ENCODE measurements around the gene SDHD.
"Not testable (repeated sequence)": the region's sequence is repeated elsewhere in the genome, so short reads cannot be mapped to it uniquely, and the experiment has no call there.

SDHD gene

DNA sequence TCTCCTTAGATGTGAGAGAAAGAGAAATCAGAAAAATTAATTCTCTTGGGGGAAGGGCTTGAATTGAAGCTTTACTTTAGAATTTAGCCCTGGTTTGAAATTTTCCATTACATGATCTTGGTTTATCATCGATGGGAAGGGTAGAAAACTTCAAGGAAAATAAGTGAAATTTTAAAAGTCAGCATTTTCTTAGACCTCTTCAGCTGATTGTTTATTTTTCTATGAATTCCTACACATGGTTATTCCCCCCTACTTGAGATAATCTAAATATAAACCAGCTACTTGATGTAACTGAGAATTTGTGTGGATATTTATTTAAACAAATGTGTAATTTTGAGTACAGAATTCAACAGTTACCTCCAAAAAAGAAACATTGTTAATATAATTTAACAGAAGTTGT, 23.8 kb upstream of the SDHD start:
- H3K9ac ChIP-seq (ENCODE audit: low read depth, low read length), result no peak overlapping the region
- H3K27ac ChIP-seq (ENCODE audit: low read length), result no peak overlapping the region
- H3K4me1 ChIP-seq (ENCODE audit: insufficient read depth, low read length), result no peaks in the 10 kb centered on the region
- H3K9me3 ChIP-seq (ENCODE audit: insufficient read depth, low read depth, low read length), result no peaks in the 10 kb centered on the region
- H3K27me3 ChIP-seq (ENCODE audit: insufficient read depth, low read length), result no peaks in the 10 kb centered on the region
- no peak overlapping the region for H3K4me3 ChIP-seq (ENCODE audit: low read length)
- H3K36me3 ChIP-seq (ENCODE audit: insufficient read depth, low read depth, low read length), result peaks cover 57% of the 10 kb centered on the region

DNA sequence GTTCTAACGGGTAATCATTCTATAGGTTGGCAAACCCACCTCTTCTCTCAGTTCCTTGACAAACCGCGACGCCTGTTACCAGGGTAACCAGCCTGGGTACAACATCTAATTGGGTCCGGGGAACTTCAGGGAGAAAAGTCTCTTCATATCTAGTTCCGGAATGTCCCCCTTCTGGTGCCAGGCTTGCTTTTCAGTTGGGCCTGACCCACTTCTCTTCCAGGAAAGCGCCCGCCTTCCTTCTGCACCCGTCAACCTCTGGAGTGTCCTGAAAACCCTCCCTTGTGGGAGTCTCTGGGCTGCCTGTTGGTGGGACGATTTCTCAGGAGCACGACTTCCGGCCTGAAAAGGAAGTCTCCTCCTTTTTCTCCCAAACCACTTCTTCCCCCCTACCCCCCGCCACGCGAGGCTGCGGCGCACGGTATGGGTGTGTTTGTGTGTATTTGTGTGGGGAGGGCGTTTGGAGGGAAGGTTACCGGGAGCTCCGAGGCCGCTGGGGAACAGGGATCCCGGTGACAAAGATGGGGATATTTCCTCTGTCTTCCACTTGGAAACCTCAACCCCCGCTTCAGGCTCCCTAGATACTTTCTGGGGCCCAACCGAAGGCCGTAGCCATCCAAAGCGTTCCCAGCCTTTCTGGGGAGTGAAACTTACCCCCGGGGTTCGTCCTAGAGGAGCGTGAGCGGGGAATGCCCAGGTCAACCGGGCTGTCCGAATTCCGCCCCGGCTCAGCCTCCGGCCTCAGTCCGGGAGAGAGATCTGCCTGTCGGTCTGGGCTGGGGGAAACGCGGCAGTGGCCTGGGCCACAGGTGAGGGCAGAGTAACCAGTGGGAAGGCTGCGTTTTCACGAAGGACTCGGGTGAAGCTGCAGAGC, 12.5 kb upstream of the SDHD start, which contains the start of the genes NKAPD1 and PIH1D2:
Gene NKAPD1 (plus strand): TSS at position 359 of the 871 bp plus-strand sequence. CDS start 1,276 bp downstream, outside the sequence.
Gene PIH1D2 (minus strand): TSS at position 77 of the 871 bp plus-strand sequence. CDS start 843 bp downstream, outside the sequence.
- H3K9ac ChIP-seq (ENCODE audit: low read depth, low read length), result peak within 1 kb of the TSS; percentile 89

GRCh38 chr11:112082729-112083128, 3.9 kb upstream of the SDHD start:
- no peak overlapping the region for H3K27ac ChIP-seq (ENCODE audit: low read length)
- no peaks in the 10 kb centered on the region for H3K9me3 ChIP-seq (ENCODE audit: insufficient read depth, low read depth, low read length)
- H3K4me3 ChIP-seq (ENCODE audit: low read length), result no peak overlapping the region
- no peaks in the 10 kb centered on the region for H3K27me3 ChIP-seq (ENCODE audit: insufficient read depth, low read length)
- peaks cover 4% of the 10 kb centered on the region; the same call in 1 of the 2 replicates for H3K4me1 ChIP-seq (ENCODE audit: insufficient read depth, low read length)
- H3K36me3 ChIP-seq (ENCODE audit: insufficient read depth, low read depth, low read length), result peaks cover 69% of the 10 kb centered on the region
- H3K9ac ChIP-seq (ENCODE audit: low read depth, low read length), result no peak overlapping the region

More for the DNA sequence above, 12.5 kb upstream of the SDHD start, which contains the start of the genes NKAPD1 and PIH1D2:
- no peaks in the 10 kb centered on the region for H3K27me3 ChIP-seq (ENCODE audit: insufficient read depth, low read length)
- H3K27ac ChIP-seq (ENCODE audit: low read length), result peak within 1 kb of the TSS; percentile 86
- H3K36me3 ChIP-seq (ENCODE audit: insufficient read depth, low read depth, low read length), result peaks cover 34% of the 10 kb centered on the region
- peaks cover 8% of the 10 kb centered on the region; the same call in 1 of the 2 replicates for H3K4me1 ChIP-seq (ENCODE audit: insufficient read depth, low read length)
- H3K9me3 ChIP-seq (ENCODE audit: insufficient read depth, low read depth, low read length), result no peaks in the 10 kb centered on the region
- H3K4me3 ChIP-seq (ENCODE audit: low read length), result peak within 1 kb of the TSS; percentile 94

- Histone ChIP-seq H3K9ac (ENCODE audit: low read depth, low read length) (peak overlapping the region; percentile 86), H3K4me1 (ENCODE audit: insufficient read depth, low read length) (peaks cover 4% of the 10 kb centered on the region; the same call in 1 of the 2 replicates), H3K36me3 (ENCODE audit: insufficient read depth, low read depth, low read length) (peaks cover 72% of the 10 kb centered on the region), H3K9me3 (ENCODE audit: insufficient read depth, low read depth, low read length) (no peaks in the 10 kb centered on the region), H3K4me3 (ENCODE audit: low read length) (peak overlapping the region; percentile 84), H3K27me3 (ENCODE audit: insufficient read depth, low read length) (no peaks in the 10 kb centered on the region), H3K27ac (ENCODE audit: low read length) (peak overlapping the region; percentile 10)
These were observed 751 bp upstream of the SDHD start for GRCh38 chr11:112085822-112086421.

GRCh38 chr11:112087212-112087611, 539 bp downstream of the SDHD start:
- Histone ChIP-seq H3K4me3 (ENCODE audit: low read length) (peak overlapping the region; percentile 84), H3K27ac (ENCODE audit: low read length) (peak overlapping the region; percentile 73), H3K9ac (ENCODE audit: low read depth, low read length) (peak overlapping the region; percentile 86), H3K36me3 (ENCODE audit: insufficient read depth, low read depth, low read length) (peaks cover 77% of the 10 kb centered on the region), H3K27me3 (ENCODE audit: insufficient read depth, low read length) (no peaks in the 10 kb centered on the region), H3K9me3 (ENCODE audit: insufficient read depth, low read depth, low read length) (no peaks in the 10 kb centered on the region), H3K4me1 (ENCODE audit: insufficient read depth, low read length) (peaks cover 4% of the 10 kb centered on the region; the same call in 1 of the 2 replicates)

DNA sequence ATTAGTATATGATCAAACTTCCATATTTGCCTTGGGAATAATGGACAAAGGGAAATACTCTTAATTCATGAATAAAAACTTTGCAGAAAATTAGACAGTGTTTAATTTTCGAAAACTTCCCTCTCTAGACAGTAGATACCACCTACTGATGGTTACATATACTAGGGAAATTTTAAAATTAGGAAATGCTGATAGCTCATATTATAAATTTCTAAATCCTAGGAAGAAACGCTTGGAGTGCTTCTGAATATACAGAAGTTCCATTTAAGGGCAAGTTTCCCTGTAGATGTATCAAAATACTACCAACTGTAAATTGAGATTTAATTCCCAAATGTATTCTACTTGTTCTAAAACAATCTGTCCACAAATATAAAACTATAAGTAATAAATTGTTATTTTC, 8.6 kb downstream of the SDHD start:
- not testable (repeated sequence) for H3K4me1 ChIP-seq (ENCODE audit: insufficient read depth, low read length); H3K27ac ChIP-seq (ENCODE audit: low read length); H3K9me3 ChIP-seq (ENCODE audit: insufficient read depth, low read depth, low read length); H3K27me3 ChIP-seq (ENCODE audit: insufficient read depth, low read length); H3K9ac ChIP-seq (ENCODE audit: low read depth, low read length); H3K4me3 ChIP-seq (ENCODE audit: low read length)
- peaks cover 61% of the 10 kb centered on the region for H3K36me3 ChIP-seq (ENCODE audit: insufficient read depth, low read depth, low read length)

DNA sequence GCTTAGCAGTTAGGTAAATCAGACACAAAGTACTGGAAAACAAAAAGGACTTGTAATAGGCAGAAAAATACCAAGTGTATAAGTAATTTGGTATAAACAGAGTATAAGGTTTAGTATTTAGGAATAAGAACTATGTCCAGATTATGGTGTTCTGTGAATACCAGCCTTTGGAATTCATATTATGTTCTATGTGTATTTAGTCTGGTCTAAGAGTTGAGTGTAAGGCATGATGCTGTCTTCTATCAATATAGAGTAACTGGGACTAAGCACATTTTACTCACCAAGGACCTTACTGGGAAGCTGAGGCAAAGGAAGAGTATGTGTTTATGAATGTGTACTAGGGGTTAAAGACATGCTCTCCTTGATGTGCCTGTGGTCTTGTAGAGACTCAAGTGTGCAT, 9.5 kb downstream of the SDHD start:
- no peak overlapping the region for H3K9ac ChIP-seq (ENCODE audit: low read depth, low read length)
- H3K4me3 ChIP-seq (ENCODE audit: low read length), result no peak overlapping the region
- H3K27me3 ChIP-seq (ENCODE audit: insufficient read depth, low read length), result no peaks in the 10 kb centered on the region
- H3K9me3 ChIP-seq (ENCODE audit: insufficient read depth, low read depth, low read length), result no peaks in the 10 kb centered on the region
- no peak overlapping the region for H3K27ac ChIP-seq (ENCODE audit: low read length)
- H3K36me3 ChIP-seq (ENCODE audit: insufficient read depth, low read depth, low read length), result peaks cover 52% of the 10 kb centered on the region
- no peaks in the 10 kb centered on the region for H3K4me1 ChIP-seq (ENCODE audit: insufficient read depth, low read length)

- no peaks in the 10 kb centered on the region for H3K9me3 ChIP-seq (ENCODE audit: insufficient read depth, low read depth, low read length)
- H3K9ac ChIP-seq (ENCODE audit: low read depth, low read length), result no peak overlapping the region
- no peak overlapping the region for H3K27ac ChIP-seq (ENCODE audit: low read length)
- peaks cover 35% of the 10 kb centered on the region for H3K36me3 ChIP-seq (ENCODE audit: insufficient read depth, low read depth, low read length)
- H3K27me3 ChIP-seq (ENCODE audit: insufficient read depth, low read length), result no peaks in the 10 kb centered on the region
- H3K4me3 ChIP-seq (ENCODE audit: low read length), result no peak overlapping the region
- no peaks in the 10 kb centered on the region for H3K4me1 ChIP-seq (ENCODE audit: insufficient read depth, low read length)
These were observed 11.3 kb downstream of the SDHD start for GRCh38 chr11:112097734-112098528.

GRCh38 chr11:112100462-112100861, 13.8 kb downstream of the SDHD start:
- H3K9ac ChIP-seq (ENCODE audit: low read depth, low read length), result no peak overlapping the region
- H3K36me3 ChIP-seq (ENCODE audit: insufficient read depth, low read depth, low read length), result peaks cover 12% of the 10 kb centered on the region
- no peaks in the 10 kb centered on the region for H3K9me3 ChIP-seq (ENCODE audit: insufficient read depth, low read depth, low read length)
- H3K27me3 ChIP-seq (ENCODE audit: insufficient read depth, low read length), result no peaks in the 10 kb centered on the region
- H3K4me3 ChIP-seq (ENCODE audit: low read length), result no peak overlapping the region
- H3K27ac ChIP-seq (ENCODE audit: low read length), result no peak overlapping the region
- no peaks in the 10 kb centered on the region for H3K4me1 ChIP-seq (ENCODE audit: insufficient read depth, low read length)

DNA sequence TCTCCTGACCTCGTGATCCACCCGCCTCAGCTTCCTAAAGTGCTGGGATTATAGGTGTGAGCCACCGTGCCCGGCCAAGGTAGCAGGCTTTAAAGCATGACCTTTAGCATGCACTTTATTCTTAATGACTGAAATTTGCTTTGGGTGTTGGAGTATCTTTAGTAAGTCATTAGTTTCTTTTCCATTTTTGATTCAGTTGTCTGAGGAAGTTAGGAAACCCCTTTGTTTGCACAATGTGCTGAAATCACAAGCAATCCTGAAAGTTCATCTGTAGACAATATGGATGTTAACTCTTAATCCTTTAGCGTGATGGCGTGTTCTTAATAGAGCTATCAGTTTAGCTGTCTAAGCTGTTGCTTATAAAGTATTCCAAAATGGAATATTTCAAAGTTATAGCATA, 16.8 kb downstream of the SDHD start:
- no peaks in the 10 kb centered on the region for H3K4me1 ChIP-seq (ENCODE audit: insufficient read depth, low read length)
- no peak overlapping the region for H3K27ac ChIP-seq (ENCODE audit: low read length)
- H3K27me3 ChIP-seq (ENCODE audit: insufficient read depth, low read length), result no peaks in the 10 kb centered on the region
- H3K4me3 ChIP-seq (ENCODE audit: low read length), result no peak overlapping the region
- no peak overlapping the region for H3K9ac ChIP-seq (ENCODE audit: low read depth, low read length)
- no peaks in the 10 kb centered on the region for H3K9me3 ChIP-seq (ENCODE audit: insufficient read depth, low read depth, low read length)
- no peaks in the 10 kb centered on the region for H3K36me3 ChIP-seq (ENCODE audit: insufficient read depth, low read depth, low read length)

DNA sequence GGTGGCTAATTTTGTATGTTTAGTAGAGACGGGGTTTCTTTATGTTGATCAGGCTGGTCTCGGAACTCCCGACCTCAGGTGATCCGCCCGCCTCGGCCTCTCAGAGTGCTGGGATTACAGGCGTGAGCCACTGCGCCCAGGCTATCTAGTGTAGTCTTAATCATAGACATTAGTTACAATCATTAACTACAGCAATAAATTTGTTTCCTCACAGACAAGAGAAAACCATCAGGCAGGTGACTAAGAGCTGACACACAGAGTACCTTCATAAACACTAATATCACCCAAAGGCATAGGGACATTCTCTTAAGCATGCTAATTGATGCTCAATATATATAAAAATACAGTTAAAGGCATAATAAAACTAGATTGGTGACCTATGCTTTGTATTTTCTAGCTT, 19.4 kb downstream of the SDHD start:
- no peaks in the 10 kb centered on the region for H3K27me3 ChIP-seq (ENCODE audit: insufficient read depth, low read length)
- H3K9me3 ChIP-seq (ENCODE audit: insufficient read depth, low read depth, low read length), result no peaks in the 10 kb centered on the region
- H3K4me1 ChIP-seq (ENCODE audit: insufficient read depth, low read length), result no peaks in the 10 kb centered on the region
- no peak overlapping the region for H3K4me3 ChIP-seq (ENCODE audit: low read length)
- no peak overlapping the region for H3K9ac ChIP-seq (ENCODE audit: low read depth, low read length)
- no peak overlapping the region for H3K27ac ChIP-seq (ENCODE audit: low read length)
- no peaks in the 10 kb centered on the region for H3K36me3 ChIP-seq (ENCODE audit: insufficient read depth, low read depth, low read length)

All from iPS-20b (cell line).